HG03457 (cell line): ENCODE data around the gene DGUOK.
"Not testable (repeated sequence)": the region's sequence is repeated elsewhere in the genome, so short reads cannot be mapped to it uniquely, and the experiment has no call there.

Source experiments
- ATAC-seq: cut with Tn5 transposase; IDR thresholded peaks from one replicate; pipeline ENCODE4 v1.9.1; 2021; ENCODE audit warnings: moderate number of reproducible peaks; ENCODE audit not compliant: unreplicated experiment

The DGUOK gene

DNA sequence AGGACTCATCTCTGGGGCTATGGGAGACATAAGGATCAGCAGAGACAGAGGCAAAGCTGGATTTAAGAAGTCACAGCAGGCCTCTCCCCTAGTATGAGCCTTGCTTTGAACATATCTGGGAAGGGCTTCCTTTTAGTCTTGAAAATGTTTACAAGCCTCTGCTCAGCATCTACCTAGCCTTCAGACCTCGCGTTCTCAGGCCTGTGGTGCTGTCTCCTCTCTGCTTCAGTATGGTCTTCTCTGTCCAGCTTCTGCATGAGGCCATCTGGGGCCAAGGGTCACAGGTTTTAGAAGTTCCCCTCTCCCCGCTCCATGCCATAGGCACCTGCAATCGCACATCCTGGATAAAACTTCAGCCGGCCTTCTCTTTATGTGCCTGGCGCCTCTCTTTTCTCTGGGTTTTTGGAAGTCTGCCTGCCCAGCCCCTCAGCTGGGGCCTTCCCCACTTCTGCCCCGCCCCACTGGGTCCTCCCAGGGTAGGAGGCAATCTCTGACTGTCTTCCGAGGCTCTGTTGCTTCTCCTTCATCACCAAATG lies 26.8 kb upstream of the DGUOK start:
- ATAC-seq: no peak

DNA sequence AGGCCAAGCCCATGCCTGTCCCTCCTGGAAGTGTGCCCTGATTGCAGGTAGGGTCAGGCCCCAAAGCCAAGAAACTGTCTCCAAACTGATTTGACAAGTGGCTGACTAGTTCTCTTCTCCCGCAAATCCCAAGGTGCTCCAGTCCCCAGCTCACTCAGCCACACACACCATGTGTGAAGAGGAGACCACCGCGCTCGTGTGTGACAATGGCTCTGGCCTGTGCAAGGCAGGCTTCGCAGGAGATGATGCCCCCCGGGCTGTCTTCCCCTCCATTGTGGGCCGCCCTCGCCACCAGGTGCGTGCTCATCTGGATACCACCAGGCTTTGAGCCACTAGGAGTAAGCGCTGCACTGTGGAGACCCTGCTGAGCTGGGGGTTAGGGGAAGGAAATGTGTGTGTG lies 25.5 kb upstream of the DGUOK start:
- ATAC-seq: no peak

- no peak for ATAC-seq
Observed at GRCh38 chr2:73902284-73902683, 24.4 kb upstream of the DGUOK start.

DNA sequence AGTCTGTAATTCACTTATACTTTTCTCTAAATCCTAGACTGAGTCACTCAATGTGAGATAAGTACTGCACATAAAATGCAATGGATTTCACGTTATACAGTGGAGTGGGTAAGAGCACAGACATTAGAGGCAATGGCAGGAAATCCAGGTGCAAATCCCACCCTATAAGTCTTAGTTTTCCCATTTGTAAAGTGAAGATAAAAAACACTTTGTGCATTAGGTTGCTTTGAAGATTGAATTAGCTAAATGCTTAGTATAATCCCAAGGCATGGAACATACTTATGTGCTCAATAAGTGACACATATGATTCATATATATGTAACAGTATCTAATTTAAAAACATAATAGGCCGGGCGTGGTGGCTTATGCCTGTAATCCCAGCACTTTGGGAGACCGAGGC lies 23.4 kb upstream of the DGUOK start:
- no peak for ATAC-seq

DNA sequence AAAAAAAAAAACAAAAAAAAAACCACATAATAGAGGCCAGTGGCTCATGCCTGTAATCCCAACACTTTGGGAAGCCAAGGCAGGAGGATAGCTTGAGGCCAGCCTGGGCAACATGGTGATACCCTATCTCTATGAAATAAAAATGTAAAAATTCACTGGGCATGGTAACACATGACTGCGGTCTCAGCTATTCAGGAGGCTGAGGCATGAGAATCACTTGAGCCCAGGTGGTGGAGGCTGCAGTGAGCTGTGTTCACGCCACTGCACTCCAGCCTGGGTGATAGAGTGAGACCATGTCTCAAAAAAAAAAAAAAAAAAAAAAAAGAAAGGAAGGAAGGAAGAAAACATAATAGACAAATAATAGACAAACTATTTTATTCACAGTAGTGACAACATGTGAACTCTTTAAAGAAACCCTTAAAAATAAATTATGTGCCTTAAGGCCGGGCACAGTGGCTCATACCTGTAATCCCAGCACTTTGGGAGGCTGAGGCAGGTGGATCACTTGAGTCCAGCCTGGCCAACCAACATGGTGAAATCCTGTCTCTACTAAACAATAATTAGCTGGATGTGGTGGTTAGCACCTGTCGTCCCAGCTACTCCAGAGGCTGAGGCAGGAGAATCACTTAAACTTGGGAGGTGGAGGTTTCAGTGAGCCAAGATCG lies 22.6 kb upstream of the DGUOK start:
- ATAC-seq: not testable (repeated sequence)

GRCh38 chr2:73904952-73905351 lies 21.7 kb upstream of the DGUOK start:
- ATAC-seq: no peak

- no peak for ATAC-seq
Observed at GRCh38 chr2:73906847-73907505, 19.7 kb upstream of the DGUOK start.

- ATAC-seq: no peak
Observed at GRCh38 chr2:73907840-73908452, 18.7 kb upstream of the DGUOK start.

GRCh38 chr2:73908689-73909652 lies 17.7 kb upstream of the DGUOK start:
- no peak for ATAC-seq

- no peak for ATAC-seq
Observed at GRCh38 chr2:73910873-73911547, 15.7 kb upstream of the DGUOK start.

DNA sequence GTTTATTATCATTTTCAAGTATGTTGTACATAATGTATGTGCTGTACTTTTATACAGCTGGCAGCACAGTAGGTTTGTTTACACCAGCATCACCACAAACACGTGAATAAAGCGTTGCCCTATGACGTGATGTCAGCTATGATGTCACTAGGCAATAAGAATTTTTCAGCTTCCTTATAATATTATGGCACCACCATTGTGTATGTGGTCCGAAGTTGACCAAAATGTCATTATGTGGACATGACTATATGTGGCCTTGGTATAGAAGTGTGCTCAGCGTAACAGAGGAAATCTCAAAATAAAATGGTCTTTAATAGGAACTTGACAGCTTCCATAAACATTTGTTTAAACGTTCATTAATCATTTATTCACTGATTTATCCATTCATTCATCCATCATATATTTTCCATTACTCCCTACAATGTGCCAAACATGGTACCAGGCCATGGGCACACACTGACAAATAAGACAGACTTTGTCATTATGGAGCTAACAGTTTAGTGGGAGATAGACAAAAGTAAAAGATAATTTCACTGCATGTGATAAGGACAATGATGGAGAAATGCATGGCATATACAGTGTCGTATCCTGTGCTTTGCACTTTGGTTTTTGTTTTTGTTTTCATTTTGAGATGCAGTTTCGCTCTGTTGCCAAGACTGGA lies 15.0 kb upstream of the DGUOK start:
- no peak for ATAC-seq

DNA sequence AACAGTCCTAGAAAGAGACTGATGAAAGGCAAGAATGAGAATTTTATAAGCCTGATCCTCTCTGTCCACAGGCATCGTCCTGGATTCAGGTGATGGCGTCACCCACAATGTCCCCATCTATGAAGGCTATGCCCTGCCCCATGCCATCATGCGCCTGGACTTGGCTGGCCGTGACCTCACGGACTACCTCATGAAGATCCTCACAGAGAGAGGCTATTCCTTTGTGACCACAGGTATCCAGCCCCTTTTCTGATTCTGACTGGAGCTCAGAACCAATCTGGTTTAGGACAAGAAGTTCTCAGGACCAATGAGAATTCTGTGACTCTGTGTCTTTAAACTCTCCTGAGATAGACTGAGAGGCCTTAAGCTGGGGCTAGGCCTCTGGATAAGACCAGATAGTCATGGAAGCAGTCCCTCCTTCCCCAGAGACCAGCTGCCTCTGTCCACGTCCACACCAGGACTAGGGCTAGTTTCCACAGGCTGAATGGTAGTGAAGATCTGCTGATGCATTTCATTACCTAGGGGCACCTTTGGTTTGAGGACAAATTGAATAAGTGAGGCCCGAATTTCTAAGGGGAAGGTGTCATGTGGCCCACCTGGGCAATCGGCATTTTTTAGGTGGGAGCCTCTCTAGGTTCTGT lies 13.1 kb upstream of the DGUOK start:
- no peak for ATAC-seq

- no peak for ATAC-seq
Observed at GRCh38 chr2:73914667-73915066, 12.0 kb upstream of the DGUOK start.

- no peak for ATAC-seq
Observed at GRCh38 chr2:73915437-73915993, 11.2 kb upstream of the DGUOK start.

- no peak for ATAC-seq
Observed at GRCh38 chr2:73916666-73917065, 10.0 kb upstream of the DGUOK start.

DNA sequence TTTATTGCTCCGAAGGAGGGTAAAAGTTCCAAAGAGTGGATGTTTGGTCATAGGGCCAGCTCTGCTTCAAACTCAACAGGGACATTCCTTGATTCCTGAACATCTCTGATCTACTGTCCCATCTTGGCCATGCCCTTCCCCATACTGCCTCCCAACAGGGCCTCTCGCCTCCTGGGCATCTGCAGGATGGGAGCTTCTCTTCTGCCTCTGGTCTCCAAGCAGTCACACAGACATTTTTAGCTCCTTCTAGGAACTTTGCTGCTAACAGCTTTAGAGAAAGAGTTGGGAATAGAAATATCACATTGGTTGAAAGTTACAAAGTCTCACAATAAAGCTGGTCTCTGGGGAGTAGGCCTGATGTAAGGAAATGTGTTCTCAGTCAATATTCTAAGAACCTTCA lies 9.4 kb upstream of the DGUOK start:
- ATAC-seq: no peak

GRCh38 chr2:73917696-73918207 lies 8.9 kb upstream of the DGUOK start:
- ATAC-seq: no peak

DNA sequence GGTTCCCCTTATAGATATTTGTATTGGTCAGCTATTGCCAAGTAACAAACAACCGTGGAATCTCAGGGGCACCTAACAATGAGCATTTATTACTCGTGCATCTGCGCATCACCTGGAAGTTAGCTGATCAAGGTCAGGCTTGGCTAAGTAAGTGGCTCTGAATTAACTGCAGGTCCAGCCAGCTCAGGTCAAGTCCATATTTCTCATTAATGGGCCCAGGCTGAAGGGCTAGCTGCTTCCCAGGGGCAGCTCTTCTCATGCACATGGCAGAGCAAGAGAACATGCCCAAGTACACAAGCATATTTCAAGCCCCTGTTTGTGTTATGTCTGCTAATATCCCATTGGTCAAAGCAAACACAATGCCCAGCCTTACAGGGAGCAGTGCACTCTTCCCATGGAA lies 7.8 kb upstream of the DGUOK start:
- no peak for ATAC-seq
